CD4-positive, alpha-beta T cell (primary cell): ENCODE results near the gene TNRC6A. TPM values are rescaled to one million over a fixed set of nuclear protein-coding genes. Genes with fewer than 3 reads are reported as not detected.
A peak's percentile ranks its signal among the peaks of the same experiment; 100 is the strongest.

Experiments
- ATAC-seq: fragments of 200-7000 bp; cut with Tn5 transposase; one replicate; pipeline ENCODE4 v1.10.0; 2022; ENCODE audit warnings: mild to moderate bottlenecking; ENCODE audit not compliant: poor library complexity
- CTCF ChIA-PET: fragments of 350-600 bp; sonication (Branson Sonifier 250); formaldehyde crosslinking; loops from one replicate; lab custom pipeline; 2021; ENCODE audit warnings: antibody characterized with exemption, inconsistent platforms; lab: Charles Lee
- POLR2A ChIA-PET: fragments of 350-600 bp; sonication (Branson Sonifier 250); formaldehyde crosslinking; loops from one replicate; lab custom pipeline; 2021; ENCODE audit warnings: antibody characterized with exemption, inconsistent platforms; lab: Charles Lee
- DNase-seq, 14 experiments: peaks; one replicate each; pipeline ENCODE4 v3.0.0-alpha.2; 2013 to 2020; ENCODE audit warnings: mixed read lengths in 2 of 14
- H3K27ac ChIP-seq, 2 donors: one replicate each; pipeline versions ENCODE4 v1.5.1 to v1.7.0; 2013; ENCODE audit warnings: low read length in 2 of 2, low read depth in 1 of 2, mild to moderate bottlenecking in 1 of 2
- H3K27me3 ChIP-seq, 2 experiments: 1 replicate in 1 of 2; 2 replicates in 1 of 2; pipeline versions ENCODE4 v1.6.1 to v1.7.0; 2013; ENCODE audit warnings: low read length in 2 of 2, control low read depth in 1 of 2, mild to moderate bottlenecking in 1 of 2, moderate library complexity in 1 of 2; ENCODE audit not compliant: insufficient read depth in 2 of 2, control insufficient read depth in 1 of 2
- H3K36me3 ChIP-seq: one replicate; pipeline ENCODE4 v1.6.1; 2013; ENCODE audit warnings: low read length, control low read depth; ENCODE audit not compliant: insufficient read depth
- H3K4me1 ChIP-seq: one replicate; pipeline ENCODE4 v1.6.1; 2013; ENCODE audit warnings: low read length, control low read depth; ENCODE audit not compliant: insufficient read depth
- H3K4me3 ChIP-seq: one replicate; pipeline ENCODE4 v1.5.1; 2013; ENCODE audit warnings: mild to moderate bottlenecking, low read length, moderate library complexity
- H3K9me3 ChIP-seq, 2 experiments: 1 replicate in 1 of 2; 2 replicates in 1 of 2; pipeline versions ENCODE4 v1.6.1 to v1.7.0; 2013; ENCODE audit warnings: low read length in 2 of 2, mild to moderate bottlenecking in 2 of 2, control low read depth in 1 of 2, moderate library complexity in 1 of 2; ENCODE audit not compliant: control insufficient read depth in 1 of 2, insufficient read depth in 1 of 2
- H3K27ac Mint-ChIP-seq: one replicate; pipeline ENCODE4 v1.8.0; 2020; ENCODE audit warnings: mixed read lengths
- H3K27me3 Mint-ChIP-seq: one replicate; pipeline ENCODE4 v1.8.0; 2021; ENCODE audit warnings: mixed read lengths
- H3K36me3 Mint-ChIP-seq: one replicate; pipeline ENCODE4 v1.8.0; 2021; ENCODE audit warnings: low read depth, mixed read lengths
- H3K4me1 Mint-ChIP-seq: one replicate; pipeline ENCODE4 v1.8.0; 2021; ENCODE audit warnings: low read depth, mixed read lengths
- H3K4me3 Mint-ChIP-seq: one replicate; pipeline ENCODE4 v1.8.0; 2020; ENCODE audit warnings: mild to moderate bottlenecking, mixed read lengths
- H3K9me3 Mint-ChIP-seq: one replicate; pipeline ENCODE4 v1.8.0; 2020; ENCODE audit warnings: mixed read lengths
- CTCF ChIP-seq: fragments of 200-600 bp; IDR thresholded peaks from one replicate; pipeline ENCODE4 v1.8.0; 2022; ENCODE audit warnings: antibody characterized with exemption, mild to moderate bottlenecking
- intact Hi-C, 2 experiments: fragments of 100-400 bp; cut with DNase I in 1 of 2; cut with micrococcal nuclease in 1 of 2; formaldehyde crosslinking; loops; one replicate each; pipeline versions ENCODE4 v1.15.1 to v1.9.0; 2023 to 2025; cut with DNase I, micrococcal nuclease
- total RNA-seq, 174 experiments: library from RNA in 2 of 174; stranded (reverse) in 2 of 174; gene quantifications; one replicate each; pipeline ENCODE4 v1.2.3 and lab custom pipeline; 2021 to 2026

The TNRC6A gene
- total RNA-seq, 2 experiments from 2014 or later = 70.4 to 74.6 TPM

GRCh38 chr16:24775455-24775854 lies 46.0 kb downstream of the TNRC6A start:
- Mint-ChIP-seq H3K4me1 (peaks cover 64% of the 10 kb centered on the region), H3K9me3 (no peaks in the 10 kb centered on the region), H3K27me3 (no peaks in the 10 kb centered on the region), H3K27ac (peak overlapping the region; percentile 41), H3K36me3 (peaks cover 92% of the 10 kb centered on the region), H3K4me3 (no peak overlapping the region)
- H3K9me3 ChIP-seq = no peaks in the 10 kb centered on the region
- no peak overlapping the region for H3K27ac ChIP-seq
- peaks cover 40% of the 10 kb centered on the region for H3K36me3 ChIP-seq
- ChIA-PET CTCF (interaction anchor here (0.7 kb wide), 1 partner anchor 13 kb away, joined by 3 read pairs; no protein-coding TSS in a partner anchor), POLR2A (interaction anchor here (0.6 kb wide), 1 partner anchor 45 kb away, joined by 3 read pairs; no protein-coding TSS in a partner anchor)
- no peak for TF ChIP-seq CTCF
- no peak for DNase-seq
- H3K27me3 ChIP-seq = no peaks in the 10 kb centered on the region
- intact Hi-C loops = loop anchor here in 1 of 2 experiments (5.0 kb wide), 1 partner anchor 38 kb away; no protein-coding TSS in a partner anchor
- no peak overlapping the region for H3K4me3 ChIP-seq
- ATAC-seq = no peak
- peaks cover 4% of the 10 kb centered on the region for H3K4me1 ChIP-seq

- peaks cover 96% of the 10 kb centered on the region for H3K36me3 Mint-ChIP-seq
- H3K36me3 ChIP-seq = peaks cover 51% of the 10 kb centered on the region
- H3K9me3 ChIP-seq = no peaks in the 10 kb centered on the region
- no peak overlapping the region for H3K27ac ChIP-seq
- CTCF ChIA-PET = no interaction called here
- no peak for DNase-seq
- H3K27me3 Mint-ChIP-seq = no peaks in the 10 kb centered on the region
- no peak overlapping the region for H3K4me3 Mint-ChIP-seq
- POLR2A ChIA-PET = interaction anchor here (1.1 kb wide), 1 partner anchor 239 kb away, joined by 3 read pairs; the partner anchor contains the start of gene ARHGAP17
- intact Hi-C loops = loop anchor here in 1 of 2 experiments (5.0 kb wide), 1 partner anchor 39 kb away; no protein-coding TSS in a partner anchor
- no peaks in the 10 kb centered on the region for H3K9me3 Mint-ChIP-seq
- H3K4me1 Mint-ChIP-seq = peaks cover 55% of the 10 kb centered on the region
- no peak for ATAC-seq
- H3K4me1 ChIP-seq = peaks cover 4% of the 10 kb centered on the region
- H3K4me3 ChIP-seq = no peak overlapping the region
- no peaks in the 10 kb centered on the region for H3K27me3 ChIP-seq
- H3K27ac Mint-ChIP-seq = no peak overlapping the region
- TF ChIP-seq CTCF = no peak
Observed at GRCh38 chr16:24776501-24777220, 47.2 kb downstream of the TNRC6A start.

GRCh38 chr16:24778671-24779070 lies 49.2 kb downstream of the TNRC6A start:
- Histone ChIP-seq H3K27ac (no peak overlapping the region), H3K4me3 (no peak overlapping the region), H3K4me1 (no peaks in the 10 kb centered on the region), H3K27me3 (no peaks in the 10 kb centered on the region), H3K36me3 (peaks cover 60% of the 10 kb centered on the region), H3K9me3 (no peaks in the 10 kb centered on the region)
- no peak for DNase-seq
- Mint-ChIP-seq H3K27me3 (no peaks in the 10 kb centered on the region), H3K36me3 (peaks cover 99% of the 10 kb centered on the region), H3K9me3 (no peaks in the 10 kb centered on the region), H3K27ac (peak overlapping the region; percentile 28), H3K4me3 (no peak overlapping the region), H3K4me1 (peaks cover 39% of the 10 kb centered on the region)
- ChIA-PET CTCF (no interaction called here), POLR2A (no interaction called here)
- TF ChIP-seq CTCF = no peak
- ATAC-seq = no peak
- intact Hi-C loops = loop anchor here in 1 of 2 experiments (5.0 kb wide), 1 partner anchor 41 kb away; no protein-coding TSS in a partner anchor
